GM12875 (cell line): ENCODE measurements around the gene FAM83E.

ENCODE experiments used
- H3K4me3 ChIP-seq: one replicate; pipeline ENCODE4 v1.5.1; 2011; ENCODE audit warnings: low read depth, low read length, control low read depth
- TF ChIP-seq, protein P1 (sequence below): IDR thresholded peaks from 2 replicates; pipeline ENCODE4 v1.5.1; 2011; ENCODE audit warnings: low read depth, mild to moderate bottlenecking, control low read depth, inconsistent platforms, low read length, moderate library complexity, borderline replicate concordance; ENCODE audit not compliant: insufficient read depth

Gene FAM83E

DNA sequence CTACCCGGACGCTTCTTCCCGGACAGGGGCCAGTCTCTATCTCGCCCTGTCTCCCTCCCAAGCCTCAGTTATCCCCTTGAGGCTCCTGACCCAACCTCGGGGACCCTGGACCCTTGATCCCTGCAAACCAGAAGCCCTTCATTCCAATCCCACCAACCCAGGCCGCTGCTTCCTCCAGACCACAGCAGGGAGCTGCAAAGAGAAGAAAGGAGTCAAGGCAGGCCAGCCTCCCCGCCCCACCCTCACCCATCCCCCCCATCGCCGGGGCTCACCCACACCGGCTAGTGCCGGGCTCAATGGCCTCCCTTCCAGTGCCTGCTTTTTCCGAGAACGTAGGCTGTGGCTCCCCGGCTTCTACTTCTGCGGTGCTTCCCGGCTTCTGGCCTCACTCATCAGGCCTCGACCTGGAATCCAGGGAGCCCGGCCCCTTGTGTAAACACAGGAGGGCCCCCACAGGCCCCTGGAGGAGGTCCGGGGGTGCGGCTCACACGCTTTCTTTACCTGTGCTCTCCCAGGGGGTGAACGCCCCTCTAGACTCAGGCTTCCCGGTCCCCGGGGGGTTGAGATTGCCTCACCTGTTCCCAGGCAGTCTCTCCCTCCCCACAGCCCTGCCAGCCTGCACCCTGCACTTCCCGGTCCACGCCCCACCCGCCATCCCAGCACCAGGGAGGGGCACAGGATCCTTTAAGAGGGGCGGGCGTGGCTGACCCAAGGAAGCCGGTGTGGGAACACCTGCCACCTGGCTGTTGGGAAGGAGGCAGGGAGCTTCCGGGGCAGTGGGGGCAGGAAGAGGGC is at the start of gene FAM83E:
Gene FAM83E (minus strand): TSS at position 641 of the 795 bp plus-strand sequence. CDS start 1,704 bp downstream, outside the sequence.
- TF ChIP-seq, protein P1, sequence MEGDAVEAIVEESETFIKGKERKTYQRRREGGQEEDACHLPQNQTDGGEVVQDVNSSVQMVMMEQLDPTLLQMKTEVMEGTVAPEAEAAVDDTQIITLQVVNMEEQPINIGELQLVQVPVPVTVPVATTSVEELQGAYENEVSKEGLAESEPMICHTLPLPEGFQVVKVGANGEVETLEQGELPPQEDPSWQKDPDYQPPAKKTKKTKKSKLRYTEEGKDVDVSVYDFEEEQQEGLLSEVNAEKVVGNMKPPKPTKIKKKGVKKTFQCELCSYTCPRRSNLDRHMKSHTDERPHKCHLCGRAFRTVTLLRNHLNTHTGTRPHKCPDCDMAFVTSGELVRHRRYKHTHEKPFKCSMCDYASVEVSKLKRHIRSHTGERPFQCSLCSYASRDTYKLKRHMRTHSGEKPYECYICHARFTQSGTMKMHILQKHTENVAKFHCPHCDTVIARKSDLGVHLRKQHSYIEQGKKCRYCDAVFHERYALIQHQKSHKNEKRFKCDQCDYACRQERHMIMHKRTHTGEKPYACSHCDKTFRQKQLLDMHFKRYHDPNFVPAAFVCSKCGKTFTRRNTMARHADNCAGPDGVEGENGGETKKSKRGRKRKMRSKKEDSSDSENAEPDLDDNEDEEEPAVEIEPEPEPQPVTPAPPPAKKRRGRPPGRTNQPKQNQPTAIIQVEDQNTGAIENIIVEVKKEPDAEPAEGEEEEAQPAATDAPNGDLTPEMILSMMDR, result no peak
- H3K4me3 ChIP-seq, result no peak within 1 kb of the TSS

DNA sequence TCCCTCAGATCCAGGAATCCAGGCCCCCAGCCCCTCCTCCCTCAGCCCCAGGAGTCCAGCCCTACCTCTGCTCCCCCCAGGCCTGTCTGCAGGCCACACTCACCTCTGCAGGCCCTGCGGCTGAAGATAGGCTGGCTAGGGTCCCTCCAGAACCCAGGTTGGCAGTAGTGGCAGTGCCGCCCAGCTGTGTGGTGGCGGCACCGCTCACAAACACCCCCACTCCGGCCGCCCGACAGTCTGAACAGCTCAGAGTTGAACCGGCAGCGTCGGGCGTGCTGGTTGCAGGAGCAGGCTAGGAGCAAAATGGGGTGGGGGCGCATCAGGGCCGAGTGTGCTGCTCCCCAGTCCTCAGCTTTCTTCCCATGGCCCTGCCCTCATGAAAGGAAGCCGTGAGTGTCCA is 49.6 kb upstream of the FAM83E start:
- H3K4me3 ChIP-seq, result no peak overlapping the region
- TF ChIP-seq, protein P1, result no peak

DNA sequence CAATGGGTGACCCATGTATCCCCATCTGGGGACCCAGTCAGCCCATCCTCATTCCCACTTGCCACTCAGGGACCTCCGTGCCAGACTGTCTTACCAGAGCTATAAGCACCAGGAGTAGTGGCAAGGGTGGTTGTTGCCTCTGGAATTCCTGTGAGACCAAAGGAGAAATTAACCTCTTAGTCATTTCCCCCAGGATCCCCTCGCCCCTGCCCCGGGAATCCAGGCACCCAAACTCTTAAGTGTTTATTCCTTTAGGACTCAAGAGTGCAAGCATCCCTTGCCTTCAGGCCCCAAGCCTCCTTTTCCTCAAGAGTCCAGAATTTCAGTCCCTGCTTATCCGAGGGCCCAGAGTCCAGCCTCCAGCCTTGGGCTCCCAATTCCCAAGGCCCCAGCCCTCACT is 48.8 kb upstream of the FAM83E start:
- no peak overlapping the region for H3K4me3 ChIP-seq
- TF ChIP-seq, protein P1, result no peak

DNA sequence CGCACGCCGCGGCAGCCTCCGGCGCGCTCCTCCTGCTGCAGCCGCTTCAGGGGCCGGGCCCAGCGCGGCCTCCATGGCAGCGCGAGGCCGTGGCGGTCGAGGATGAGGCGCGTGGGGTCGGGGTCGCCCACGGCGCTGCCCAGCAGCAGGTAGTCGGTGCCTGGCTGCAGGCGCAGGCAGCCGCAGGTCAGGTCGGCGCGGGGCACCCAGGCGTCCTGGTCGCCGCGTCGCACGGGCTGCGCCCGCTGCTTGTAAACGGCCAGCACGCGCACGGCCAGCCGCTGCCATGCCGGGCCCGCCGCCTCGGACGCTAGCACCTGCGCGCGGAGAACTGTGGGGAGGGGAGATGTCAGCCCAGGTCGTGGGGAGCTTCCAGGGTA is 46.8 kb upstream of the FAM83E start:
- H3K4me3 ChIP-seq, result no peak overlapping the region
- TF ChIP-seq, protein P1, result no peak

DNA sequence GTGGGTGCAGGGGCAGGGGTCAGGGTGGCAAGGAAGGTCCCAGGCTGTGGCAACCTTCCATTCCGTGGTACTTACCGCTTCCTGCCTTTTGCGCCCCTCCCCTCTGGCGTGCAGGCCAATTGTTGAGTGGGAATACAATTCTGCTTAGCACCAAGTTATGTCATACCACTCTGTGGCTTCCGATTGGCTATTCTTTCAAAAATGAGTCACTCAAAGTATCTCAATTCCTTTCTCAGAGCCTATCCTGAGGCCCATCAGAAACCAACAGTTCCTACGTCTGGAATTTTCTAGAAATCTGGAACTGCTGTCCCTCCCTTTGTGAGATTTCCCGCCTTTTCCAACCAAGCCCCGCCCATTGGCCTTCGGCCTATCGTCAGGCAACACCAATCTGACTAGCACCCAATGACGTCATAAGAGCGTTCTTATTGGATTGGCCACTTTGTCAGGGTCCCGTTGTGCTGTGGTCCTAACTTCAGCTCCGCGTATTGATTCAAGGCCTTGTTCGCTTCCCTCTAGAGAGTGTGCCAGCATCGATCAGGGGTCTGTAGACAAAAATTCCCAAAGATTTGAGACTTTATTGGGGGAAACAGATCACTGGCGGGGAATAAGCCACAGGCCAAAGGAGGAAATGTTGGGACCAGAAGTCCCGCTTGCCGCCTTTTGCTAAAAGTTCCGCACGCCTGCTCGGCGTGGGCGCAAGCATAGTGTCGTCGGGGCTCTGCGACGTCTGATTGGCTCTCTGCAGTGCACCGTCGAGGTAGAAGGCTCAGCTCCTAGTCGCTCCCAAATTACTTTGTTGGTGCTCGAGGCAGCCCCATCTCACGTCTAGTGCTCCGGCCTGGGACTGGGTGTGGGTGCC is 46.2 kb upstream of the FAM83E start:
- TF ChIP-seq, protein P1, result no peak
- H3K4me3 ChIP-seq, result no peak overlapping the region

DNA sequence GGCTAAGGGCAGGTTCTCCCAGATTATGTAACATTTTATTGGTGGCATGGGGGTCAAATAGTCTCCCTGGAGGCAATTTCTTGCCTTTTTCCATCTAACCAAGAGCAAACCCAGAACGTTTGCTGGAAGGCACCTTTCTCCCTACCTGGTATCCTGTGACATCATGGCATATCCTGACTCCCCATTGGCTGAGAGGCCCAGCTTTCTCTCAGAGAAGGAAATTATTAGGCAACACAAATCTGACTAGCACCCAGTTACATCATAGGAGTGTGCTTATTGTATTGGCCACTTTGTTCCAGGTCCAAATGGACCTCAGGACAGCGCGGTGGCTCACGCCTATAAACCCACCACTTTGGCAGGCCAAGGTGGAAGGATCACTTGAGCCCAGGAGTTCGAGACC is 44.9 kb upstream of the FAM83E start:
- TF ChIP-seq, protein P1, result no peak
- H3K4me3 ChIP-seq, result no peak overlapping the region
